Loucy (cell line): ENCODE measurements around the gene EGLN2.
"Not testable (repeated sequence)": the region's sequence is repeated elsewhere in the genome, so short reads cannot be mapped to it uniquely, and the experiment has no call there.

Experiments
- CTCF ChIP-seq: fragments of 200-600 bp; sonication (generic); conservative IDR thresholded peaks from 2 replicates; pipeline ENCODE4 v1.5.1; 2014; ENCODE audit warnings: mild to moderate bottlenecking, antibody characterized with exemption, low read length
- EZH2phosphoT487 ChIP-seq: fragments of 200-600 bp; IDR thresholded peaks from 2 replicates; pipeline ENCODE4 v1.6.1; 2018; ENCODE audit warnings: antibody characterized with exemption, mild to moderate bottlenecking, moderate library complexity, borderline replicate concordance

GRCh38 chr19:40842012-40842411 lies 43.0 kb downstream of the EGLN2 start:
- TF ChIP-seq CTCF, EZH2phosphoT487: not testable (repeated sequence)
